Activated T-cell treated with anti-CD3 and anti-CD28 coated beads for 48 hours (primary cell): ENCODE data around the gene ZNF865.

ENCODE experiments used
- DNase-seq: peaks from one replicate; pipeline ENCODE4 v3.0.0-alpha.2; 2020; ENCODE audit warnings: low read depth

The ZNF865 gene

GRCh38 chr19:55605207-55605636 lies 225 bp upstream of the ZNF865 start:
- DNase-seq, result peak; percentile 99

GRCh38 chr19:55606471-55606787 lies 982 bp downstream of the ZNF865 start:
- no peak for DNase-seq

GRCh38 chr19:55606817-55607216 lies 1.4 kb downstream of the ZNF865 start:
- DNase-seq, result no peak

GRCh38 chr19:55609326-55609725 lies 3.9 kb downstream of the ZNF865 start:
- DNase-seq, result no peak

GRCh38 chr19:55611300-55611982 lies 6.0 kb downstream of the ZNF865 start:
- no peak for DNase-seq

- DNase-seq, result no peak
Measured at GRCh38 chr19:55611983-55612645, 6.7 kb downstream of the ZNF865 start.

- no peak for DNase-seq
Measured at GRCh38 chr19:55613396-55613795, 7.9 kb downstream of the ZNF865 start.

GRCh38 chr19:55613930-55614710 lies 8.7 kb downstream of the ZNF865 start:
- DNase-seq, result no peak

GRCh38 chr19:55614711-55615542 lies 9.5 kb downstream of the ZNF865 start:
- DNase-seq, result no peak

GRCh38 chr19:55615543-55616394 lies 10.3 kb downstream of the ZNF865 start:
- no peak for DNase-seq

- DNase-seq, result no peak
Measured at GRCh38 chr19:55616395-55616875, 11.0 kb downstream of the ZNF865 start.

- no peak for DNase-seq
Measured at GRCh38 chr19:55617426-55617825, 12.0 kb downstream of the ZNF865 start.

GRCh38 chr19:55618426-55618825 lies 13.0 kb downstream of the ZNF865 start:
- no peak for DNase-seq

GRCh38 chr19:55619286-55619685 lies 13.8 kb downstream of the ZNF865 start:
- DNase-seq, result no peak

GRCh38 chr19:55620410-55621204 lies 15.2 kb downstream of the ZNF865 start:
- no peak for DNase-seq

- no peak for DNase-seq
Measured at GRCh38 chr19:55621205-55621672, 15.8 kb downstream of the ZNF865 start.

GRCh38 chr19:55621673-55622231 lies 16.3 kb downstream of the ZNF865 start:
- no peak for DNase-seq

- no peak for DNase-seq
Measured at GRCh38 chr19:55622242-55622969, 17.0 kb downstream of the ZNF865 start.

GRCh38 chr19:55623130-55623529 lies 17.7 kb downstream of the ZNF865 start:
- DNase-seq, result no peak
